A549 treated with Mapracorat at 1 μM for 4 hours (cell line): ENCODE results near the gene SCT. TPM values are rescaled to one million over a fixed set of nuclear protein-coding genes. Genes with fewer than 3 reads are reported as not detected.

ENCODE experiments used
- total RNA-seq: library from RNA; stranded (reverse); fragments of 200-300 nt; extraction: Qiagen RNA extraction; gene quantifications from 5 replicates; pipeline ENCODE4 v1.2.3, GENCODE V29; 2022

Gene SCT, protein sequence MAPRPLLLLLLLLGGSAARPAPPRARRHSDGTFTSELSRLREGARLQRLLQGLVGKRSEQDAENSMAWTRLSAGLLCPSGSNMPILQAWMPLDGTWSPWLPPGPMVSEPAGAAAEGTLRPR
- not detected in 5 replicates for total RNA-seq

GRCh38 chr11:626475-627307 lies at the start of gene SCT:
Gene SCT (minus strand): TSS chr11:627181. CDS start chr11:627143, 38 bp downstream.

DNA sequence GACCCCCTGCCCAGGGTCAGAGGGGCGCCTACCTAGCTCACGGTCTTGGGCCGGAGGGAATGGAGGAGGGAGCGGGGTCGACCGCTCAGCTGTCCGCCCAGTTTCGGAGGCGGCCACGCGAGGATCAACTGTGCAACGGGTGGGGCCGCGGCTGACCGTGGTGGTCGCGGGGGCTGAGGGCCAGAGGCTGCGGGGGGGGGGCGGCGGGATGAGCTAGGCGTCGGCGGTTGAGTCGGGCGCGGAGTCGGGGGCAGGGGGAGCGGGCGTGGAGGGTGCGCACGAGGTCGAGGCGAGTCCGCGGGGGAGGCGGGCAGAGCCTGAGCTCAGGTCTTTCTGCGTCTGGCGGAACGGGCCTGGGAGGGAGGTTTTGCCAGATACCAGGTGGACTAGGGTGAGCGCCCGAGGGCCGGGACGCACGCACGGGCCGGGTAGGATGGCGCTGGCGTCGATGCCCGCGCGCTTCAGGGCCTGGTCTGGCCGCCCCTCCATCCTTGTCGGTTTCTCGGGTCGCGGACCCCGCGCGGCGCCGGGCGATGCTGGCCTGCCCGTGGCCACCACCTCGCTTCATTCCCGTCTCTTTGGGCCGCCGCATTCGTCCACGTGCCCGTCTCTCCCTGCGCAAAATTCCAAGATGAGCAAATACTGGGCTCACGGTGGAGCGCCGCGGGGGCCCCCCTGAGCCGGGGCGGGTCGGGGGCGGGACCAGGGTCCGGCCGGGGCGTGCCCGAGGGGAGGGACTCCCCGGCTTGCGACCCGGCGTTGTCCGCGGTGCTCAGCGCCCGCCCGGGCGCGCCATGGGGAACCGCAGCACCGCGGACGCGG lies 9.7 kb upstream of the SCT start, which contains the start of gene DRD4:
Gene DRD4, plus strand, starts transcription at position 759 of the 822 bp plus-strand sequence. Its CDS starts 36 bp downstream, at position 795.

DNA sequence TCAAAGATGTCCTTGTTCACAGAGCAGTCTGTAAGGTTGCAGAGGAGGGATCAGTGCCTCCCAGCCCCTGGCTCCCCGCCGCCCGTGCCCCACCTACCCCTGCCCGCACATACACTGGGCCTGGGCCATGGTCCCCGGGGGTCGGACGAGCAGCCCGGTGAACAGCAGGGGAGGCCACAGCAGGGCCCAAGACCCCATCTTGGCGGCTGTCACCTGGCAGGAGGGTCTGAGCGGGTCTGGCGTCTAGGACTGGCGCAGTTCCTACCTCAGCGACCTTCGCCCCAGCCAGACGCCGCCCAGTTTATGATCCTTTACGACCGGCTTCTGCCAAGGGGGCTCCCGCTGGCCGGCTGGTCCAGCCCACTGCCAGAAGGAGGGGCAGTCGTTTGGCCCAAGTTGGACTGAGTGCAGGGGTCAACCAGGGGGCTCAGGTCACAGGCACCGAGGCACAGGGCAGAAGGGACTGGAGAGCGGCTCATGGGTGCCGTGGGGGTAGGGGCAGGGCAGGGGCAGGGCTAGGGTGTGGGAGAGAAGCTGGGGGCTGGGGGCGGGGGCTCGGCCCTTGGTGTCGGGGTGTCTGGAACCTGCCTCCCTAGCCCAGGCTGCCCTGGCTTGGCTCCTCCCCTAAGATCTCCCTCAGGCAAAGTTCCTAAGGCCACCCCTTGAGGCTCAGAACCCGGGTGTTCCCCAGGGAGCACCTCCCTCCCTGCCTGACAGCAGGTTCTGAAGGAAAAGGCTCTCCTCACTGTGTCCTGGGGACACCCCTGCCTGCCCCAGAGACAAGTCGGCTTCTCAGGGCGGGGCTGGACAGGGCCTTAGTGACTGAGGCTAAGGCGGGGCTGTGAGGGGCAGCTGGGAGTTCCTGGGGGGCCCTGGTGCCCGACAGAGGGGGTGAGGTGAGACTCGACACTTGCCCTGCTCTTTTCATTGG lies 2.0 kb downstream of the SCT start, which contains the start of gene CDHR5:
Gene CDHR5, minus strand, starts transcription at position 251 of the 931 bp plus-strand sequence. Its CDS starts 53 bp downstream, at position 198.

GRCh38 chr11:615504-616319 lies 11.3 kb downstream of the SCT start, which contains the start of gene IRF7:
Gene IRF7 (minus strand): TSS chr11:615950. CDS start chr11:615364, 586 bp downstream.

Other genes with a start within 250 kb of the SCT start
- gene PKP3, start 233.0 kb downstream of the SCT start, total RNA-seq = 24.1 to 42.6 TPM (median 38.1 TPM) in 5 replicates
- gene SIGIRR, start 212.2 kb downstream of the SCT start, total RNA-seq = 62.5 to 93.9 TPM (median 85.8 TPM) in 5 replicates
- 0.64 to 1.3 TPM (median 0.88 TPM) in 5 replicates for gene ANO9, start 185.2 kb downstream of the SCT start, total RNA-seq
- 33.8 to 48.0 TPM (median 43.2 TPM) in 5 replicates for gene PTDSS2, start 176.9 kb downstream of the SCT start, total RNA-seq
- 130 to 184 TPM (median 173 TPM) in 5 replicates for gene RNH1, start 119.9 kb downstream of the SCT start, total RNA-seq
- gene HRAS, start 91.6 kb downstream of the SCT start, total RNA-seq = 109 to 168 TPM (median 154 TPM) in 5 replicates
- 0.54 to 1.1 TPM (median 0.72 TPM) in 5 replicates for gene LRRC56, start 89.7 kb downstream of the SCT start, total RNA-seq
- 2.0 to 3.0 TPM (median 2.7 TPM) in 5 replicates for gene LMNTD2, start 66.4 kb downstream of the SCT start, total RNA-seq
- gene RASSF7, start 66.2 kb downstream of the SCT start, total RNA-seq = 39.7 to 54.5 TPM (median 51.0 TPM) in 5 replicates
- 26.6 to 36.8 TPM (median 36.2 TPM) in 5 replicates for gene PHRF1, start 50.7 kb downstream of the SCT start, total RNA-seq
- gene IRF7, start 11.2 kb downstream of the SCT start, total RNA-seq = 5.0 to 7.9 TPM (median 6.0 TPM) in 5 replicates
- gene CDHR5, start 2.2 kb downstream of the SCT start, total RNA-seq = 0.06 to 0.26 TPM (median 0.18 TPM) in 4 of 5 replicates, not detected in the other
- 0.09 to 0.64 TPM (median 0.32 TPM) in 5 replicates for gene DRD4, start 10.1 kb upstream of the SCT start, total RNA-seq
- gene DEAF1, start 68.0 kb upstream of the SCT start, total RNA-seq = 24.1 to 34.9 TPM (median 32.0 TPM) in 5 replicates
- gene TMEM80, start 68.6 kb upstream of the SCT start, total RNA-seq = 7.6 to 12.4 TPM (median 8.4 TPM) in 5 replicates
- 68.5 to 140 TPM (median 124 TPM) in 5 replicates for gene EPS8L2, start 79.0 kb upstream of the SCT start, total RNA-seq
- gene TALDO1, start 120.3 kb upstream of the SCT start, total RNA-seq = 389 to 446 TPM (median 405 TPM) in 5 replicates
- gene GATD1, start 150.3 kb upstream of the SCT start, total RNA-seq = 34.1 to 52.3 TPM (median 47.9 TPM) in 5 replicates
- 1.9 to 2.7 TPM (median 2.2 TPM) in 5 replicates for gene CEND1, start 162.9 kb upstream of the SCT start, total RNA-seq
- gene SLC25A22, start 171.1 kb upstream of the SCT start, total RNA-seq = 21.8 to 38.2 TPM (median 32.3 TPM) in 5 replicates
- gene PIDD1, start 178.1 kb upstream of the SCT start, total RNA-seq = 9.5 to 16.4 TPM (median 14.6 TPM) in 5 replicates
- 1,691 to 2,493 TPM (median 2,369 TPM) in 5 replicates for gene RPLP2, start 182.8 kb upstream of the SCT start, total RNA-seq
- 41.0 to 62.3 TPM (median 56.7 TPM) in 5 replicates for gene PNPLA2, start 191.7 kb upstream of the SCT start, total RNA-seq
- gene CRACR2B, start 200.7 kb upstream of the SCT start, total RNA-seq = 4.0 to 6.3 TPM (median 5.2 TPM) in 5 replicates
- gene CD151, start 205.8 kb upstream of the SCT start, total RNA-seq = 806 to 852 TPM (median 825 TPM) in 5 replicates
- gene POLR2L, start 215.3 kb upstream of the SCT start, total RNA-seq = 607 to 738 TPM (median 630 TPM) in 5 replicates
- gene TSPAN4, start 215.7 kb upstream of the SCT start, total RNA-seq = 128 to 207 TPM (median 190 TPM) in 5 replicates